ENCODE results near the gene ALMS1.

DNA sequence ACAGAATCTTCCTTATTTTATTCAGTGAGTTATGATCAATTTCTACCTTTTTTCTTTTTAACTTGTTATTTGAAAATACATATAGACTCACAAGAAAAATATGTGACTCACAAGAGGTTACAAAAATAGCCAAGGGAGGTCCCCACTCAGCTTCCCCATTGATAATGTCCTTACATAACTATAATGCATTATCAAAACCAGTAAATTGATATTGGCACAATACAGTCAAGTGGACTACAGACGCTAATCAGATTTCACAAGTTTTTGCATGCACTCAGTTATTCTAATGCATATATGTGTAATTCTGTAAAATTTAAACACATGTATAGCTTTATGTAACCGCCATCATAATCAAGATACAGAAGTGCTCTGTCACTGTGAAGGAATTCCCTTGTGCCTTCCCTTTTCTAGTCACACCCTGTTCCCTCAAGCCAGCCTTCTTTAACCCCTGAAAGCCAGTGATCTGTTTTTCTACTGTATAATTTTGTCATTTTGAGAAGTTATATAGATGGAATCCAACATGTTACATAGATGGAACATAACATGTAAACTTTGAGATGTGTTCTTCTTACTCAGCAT is 118.4 kb downstream of the ALMS1 start:
- TF ChIP-seq, protein P1, sequence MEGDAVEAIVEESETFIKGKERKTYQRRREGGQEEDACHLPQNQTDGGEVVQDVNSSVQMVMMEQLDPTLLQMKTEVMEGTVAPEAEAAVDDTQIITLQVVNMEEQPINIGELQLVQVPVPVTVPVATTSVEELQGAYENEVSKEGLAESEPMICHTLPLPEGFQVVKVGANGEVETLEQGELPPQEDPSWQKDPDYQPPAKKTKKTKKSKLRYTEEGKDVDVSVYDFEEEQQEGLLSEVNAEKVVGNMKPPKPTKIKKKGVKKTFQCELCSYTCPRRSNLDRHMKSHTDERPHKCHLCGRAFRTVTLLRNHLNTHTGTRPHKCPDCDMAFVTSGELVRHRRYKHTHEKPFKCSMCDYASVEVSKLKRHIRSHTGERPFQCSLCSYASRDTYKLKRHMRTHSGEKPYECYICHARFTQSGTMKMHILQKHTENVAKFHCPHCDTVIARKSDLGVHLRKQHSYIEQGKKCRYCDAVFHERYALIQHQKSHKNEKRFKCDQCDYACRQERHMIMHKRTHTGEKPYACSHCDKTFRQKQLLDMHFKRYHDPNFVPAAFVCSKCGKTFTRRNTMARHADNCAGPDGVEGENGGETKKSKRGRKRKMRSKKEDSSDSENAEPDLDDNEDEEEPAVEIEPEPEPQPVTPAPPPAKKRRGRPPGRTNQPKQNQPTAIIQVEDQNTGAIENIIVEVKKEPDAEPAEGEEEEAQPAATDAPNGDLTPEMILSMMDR (conservative IDR thresholded peaks at IDR 0.05; ENCODE audit: low read depth, low read length): no peak
- TF ChIP-seq EZH2 (IDR thresholded peaks at IDR 0.05; ENCODE audit: low read length, unreplicated experiment) (no peak), EZH2phosphoT487 (IDR thresholded peaks at IDR 0.05; ENCODE audit: borderline replicate concordance, low read length) (no peak)

Data from PC-3 (cell line).